Astrocyte of the spinal cord (primary cell): ENCODE data around the gene WDR37.

Source experiments
- DNase-seq: peaks from one replicate; pipeline ENCODE4 v3.0.0; 2011; ENCODE audit warnings: low read depth, low spot score
- H3K4me3 ChIP-seq: 2 replicates; pipeline ENCODE4 v1.5.1; 2011; ENCODE audit warnings: low read depth, mild to moderate bottlenecking, low read length, moderate library complexity
- in situ Hi-C: cut with HindIII; loops from 2 replicates; pipeline ENCODE4 v1.10.0; 2017; ENCODE audit warnings: low sequenced_read_pairs
- TF ChIP-seq, protein P1 (sequence below): IDR thresholded peaks from 2 replicates; pipeline ENCODE4 v1.5.1; 2012; ENCODE audit warnings: low read depth, mild to moderate bottlenecking, low read length, inconsistent platforms

The WDR37 gene

DNA sequence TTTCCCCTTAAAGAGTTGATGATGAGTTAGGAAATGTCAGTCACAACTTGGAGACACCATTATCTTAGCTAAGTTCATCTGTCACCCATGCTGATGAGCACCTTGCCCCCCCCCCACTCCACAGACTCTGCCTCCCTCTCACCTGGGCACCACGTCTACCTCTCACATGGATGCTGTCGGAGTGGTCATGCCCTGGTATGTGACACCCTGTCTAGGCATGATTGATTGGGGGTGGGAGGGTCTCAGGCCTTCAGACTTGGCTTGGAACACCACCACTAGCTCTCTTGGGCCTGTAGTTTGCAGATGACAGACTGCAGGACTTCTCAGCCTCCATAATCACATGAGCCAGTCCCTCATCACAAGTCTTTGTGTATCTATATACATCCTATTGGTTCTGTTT is 78.0 kb downstream of the WDR37 start:
- in situ Hi-C loops: no loop called here
- TF ChIP-seq, protein P1, sequence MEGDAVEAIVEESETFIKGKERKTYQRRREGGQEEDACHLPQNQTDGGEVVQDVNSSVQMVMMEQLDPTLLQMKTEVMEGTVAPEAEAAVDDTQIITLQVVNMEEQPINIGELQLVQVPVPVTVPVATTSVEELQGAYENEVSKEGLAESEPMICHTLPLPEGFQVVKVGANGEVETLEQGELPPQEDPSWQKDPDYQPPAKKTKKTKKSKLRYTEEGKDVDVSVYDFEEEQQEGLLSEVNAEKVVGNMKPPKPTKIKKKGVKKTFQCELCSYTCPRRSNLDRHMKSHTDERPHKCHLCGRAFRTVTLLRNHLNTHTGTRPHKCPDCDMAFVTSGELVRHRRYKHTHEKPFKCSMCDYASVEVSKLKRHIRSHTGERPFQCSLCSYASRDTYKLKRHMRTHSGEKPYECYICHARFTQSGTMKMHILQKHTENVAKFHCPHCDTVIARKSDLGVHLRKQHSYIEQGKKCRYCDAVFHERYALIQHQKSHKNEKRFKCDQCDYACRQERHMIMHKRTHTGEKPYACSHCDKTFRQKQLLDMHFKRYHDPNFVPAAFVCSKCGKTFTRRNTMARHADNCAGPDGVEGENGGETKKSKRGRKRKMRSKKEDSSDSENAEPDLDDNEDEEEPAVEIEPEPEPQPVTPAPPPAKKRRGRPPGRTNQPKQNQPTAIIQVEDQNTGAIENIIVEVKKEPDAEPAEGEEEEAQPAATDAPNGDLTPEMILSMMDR: no peak
- H3K4me3 ChIP-seq: no peak overlapping the region
- DNase-seq: no peak

DNA sequence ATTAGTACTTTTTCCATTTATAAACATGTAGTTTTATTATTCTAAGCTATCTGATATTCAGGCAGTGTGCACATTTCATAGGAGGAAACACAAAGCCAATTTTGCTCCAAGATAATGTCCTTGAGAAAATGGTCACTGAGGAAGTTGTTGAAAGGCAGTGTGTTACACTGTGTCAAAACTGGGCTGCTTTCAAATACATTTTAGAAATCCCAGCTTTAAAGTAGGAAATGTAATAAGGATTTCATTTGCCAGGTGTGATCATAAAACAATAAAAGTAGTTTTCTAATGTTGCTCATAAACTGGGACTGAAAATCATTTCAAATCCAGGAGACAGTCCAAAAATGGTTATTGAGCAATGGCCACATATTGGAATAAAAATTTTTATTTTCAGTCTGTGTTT is 80.1 kb downstream of the WDR37 start:
- DNase-seq: no peak
- in situ Hi-C loops: no loop called here
- H3K4me3 ChIP-seq: no peak overlapping the region
- TF ChIP-seq, protein P1: no peak

DNA sequence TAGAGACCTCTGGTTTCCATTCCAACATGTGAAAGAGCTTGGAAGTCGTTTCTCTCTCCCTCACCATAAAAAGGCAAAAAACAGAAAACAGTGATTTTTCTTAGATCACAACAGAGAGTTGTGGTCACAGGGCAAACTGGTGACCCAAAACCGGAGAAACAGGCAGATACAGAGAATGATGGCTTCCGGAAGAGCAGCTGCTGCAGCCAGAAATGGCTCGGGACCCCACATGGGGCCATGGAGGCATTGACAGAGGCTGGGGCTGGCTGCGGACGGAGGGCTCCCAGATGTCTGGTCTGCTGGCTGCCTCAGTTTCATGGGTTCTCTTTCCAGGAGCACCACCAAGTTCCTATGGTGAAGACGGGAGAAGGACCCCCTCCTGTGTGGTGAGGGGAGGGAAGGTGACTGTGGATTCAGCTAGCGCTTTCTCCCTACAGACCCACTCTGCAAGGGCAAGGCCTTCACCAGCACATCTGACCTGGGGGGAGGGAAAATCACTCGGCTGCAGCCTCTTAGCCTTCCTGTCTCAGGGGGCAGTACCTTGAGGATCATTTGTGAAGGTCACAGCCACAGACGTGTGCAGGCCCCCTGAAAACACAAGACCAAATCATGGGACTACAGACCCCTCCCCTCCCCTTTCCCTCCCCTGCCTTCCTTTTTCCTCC is 81.4 kb downstream of the WDR37 start:
- TF ChIP-seq, protein P1: no peak
- DNase-seq: no peak
- in situ Hi-C loops: no loop called here
- H3K4me3 ChIP-seq: no peak overlapping the region

DNA sequence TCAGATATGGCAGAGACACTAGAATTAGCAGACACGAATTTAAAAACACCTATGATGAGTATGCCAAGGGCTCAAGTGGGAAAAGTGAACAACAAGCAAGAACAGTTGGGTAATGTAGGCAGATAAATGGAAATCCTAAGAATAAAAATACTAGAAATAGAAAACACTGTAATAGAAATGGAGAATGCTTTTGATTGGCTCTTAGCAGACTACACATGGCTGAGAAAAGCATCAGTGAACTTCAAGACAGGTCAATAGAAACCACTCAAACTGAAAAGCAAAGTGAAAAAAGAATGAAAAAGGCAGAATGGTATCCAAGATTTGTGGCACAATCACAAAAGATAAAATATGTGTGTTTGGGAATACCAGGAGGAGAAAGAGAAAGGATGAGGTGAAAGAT is 82.3 kb downstream of the WDR37 start:
- H3K4me3 ChIP-seq: no peak overlapping the region
- in situ Hi-C loops: no loop called here
- no peak for DNase-seq
- TF ChIP-seq, protein P1: no peak

DNA sequence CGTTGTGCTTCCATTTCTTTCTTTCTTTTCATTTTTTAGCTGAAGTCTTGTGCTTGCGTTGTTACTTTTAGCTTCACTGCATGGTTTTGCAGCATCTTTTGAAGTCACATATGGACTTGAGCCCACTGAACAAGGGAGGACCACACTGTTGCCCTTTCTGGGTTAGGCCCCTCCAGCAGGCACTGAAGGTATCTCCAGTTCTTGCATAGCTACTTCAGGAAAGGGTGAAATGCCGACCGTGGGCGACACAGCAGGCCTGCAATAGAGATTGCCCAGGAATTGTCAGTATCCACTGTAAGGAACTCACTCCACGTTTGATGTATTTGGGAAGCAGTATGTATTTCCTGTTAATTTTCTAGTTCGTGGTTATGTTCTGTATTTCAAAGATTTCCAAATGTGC is 85.1 kb downstream of the WDR37 start:
- H3K4me3 ChIP-seq: no peak overlapping the region
- in situ Hi-C loops: no loop called here
- TF ChIP-seq, protein P1: no peak
- no peak for DNase-seq

DNA sequence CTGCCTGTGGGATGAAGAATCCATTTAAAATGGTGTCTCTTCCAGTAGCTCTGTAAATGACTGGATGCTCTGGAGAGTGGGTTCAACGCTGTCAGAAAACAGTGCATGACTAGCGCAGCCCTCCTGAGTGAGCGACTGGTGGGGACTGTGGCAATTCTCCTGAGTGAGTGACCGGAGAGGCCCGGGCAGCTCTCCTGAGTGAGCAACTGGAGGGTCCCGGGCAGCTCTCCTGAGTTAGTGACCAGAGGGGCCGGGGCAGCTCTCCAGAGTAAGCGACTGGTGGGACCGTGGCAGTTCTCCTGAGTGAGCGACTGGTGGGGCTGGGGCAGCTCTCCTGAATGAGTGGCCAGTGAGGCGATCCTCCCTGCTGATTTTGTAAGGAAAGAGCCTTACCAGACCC is 85.5 kb downstream of the WDR37 start:
- no peak for DNase-seq
- H3K4me3 ChIP-seq: no peak overlapping the region
- TF ChIP-seq, protein P1: no peak
- in situ Hi-C loops: no loop called here

DNA sequence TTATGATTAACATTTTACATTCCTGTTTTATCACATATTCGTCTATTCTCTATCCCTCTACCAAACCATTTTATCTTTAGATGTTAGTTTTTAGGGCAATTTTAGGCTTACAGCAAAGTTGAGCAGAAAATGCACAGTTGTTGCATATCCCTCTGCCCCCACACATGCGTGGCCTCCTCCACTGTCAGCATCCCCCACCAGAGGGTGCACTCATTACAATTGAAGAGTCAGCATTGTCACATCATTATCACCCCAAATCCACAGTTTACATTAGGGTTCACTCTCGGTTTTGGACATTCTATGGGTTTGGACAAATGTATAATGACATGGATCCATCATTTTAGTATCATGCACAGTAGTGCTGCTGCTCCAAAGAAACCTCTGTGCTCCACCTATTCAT is 86.4 kb downstream of the WDR37 start:
- no peak overlapping the region for H3K4me3 ChIP-seq
- TF ChIP-seq, protein P1: peak; percentile 26
- in situ Hi-C loops: no loop called here
- DNase-seq: no peak
